ENCODE measurements around the gene HNRNPUL1. TPM values are rescaled to one million over a fixed set of nuclear protein-coding genes. Genes with fewer than 3 reads are reported as not detected.

HNRNPUL1 gene
- total and polyA plus RNA-seq, 2 donors (not counting 1 experiment from before 2014, with no cell fraction given), result 60.7 to 273 TPM

DNA sequence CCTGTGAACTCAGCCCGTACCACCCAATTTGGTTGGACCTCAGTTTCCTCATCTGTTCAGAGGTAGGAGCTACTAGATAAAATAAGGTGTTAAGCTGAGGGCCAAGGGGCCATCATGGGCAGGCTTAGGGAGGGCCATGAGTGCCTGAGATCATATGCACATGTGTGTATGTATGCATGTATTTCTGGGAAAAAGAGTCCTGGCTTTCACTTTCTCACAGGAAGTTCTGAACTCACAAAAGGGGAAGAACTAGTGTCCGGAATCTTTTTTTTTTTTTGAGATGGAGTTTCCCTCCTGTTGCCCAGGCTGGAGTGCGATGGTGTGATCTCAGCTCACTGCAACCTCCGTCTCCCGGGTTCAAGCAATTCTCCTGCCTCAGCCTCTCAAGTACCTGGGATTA lies 70.6 kb downstream of the HNRNPUL1 start:
- no peaks in the 10 kb centered on the region for H3K27me3 ChIP-seq (replicated peaks in 1 of 4; ENCODE audit: control extremely low read depth in 1 of 4, control insufficient read depth in 3 of 4, insufficient read depth in 4 of 4, low read length in 3 of 4)
- DNase-seq (peak; percentile 74), ATAC-seq (ENCODE audit: low read depth) (peak; percentile 51)
- peak overlapping the region; percentile 47 to 83 for H3K27ac ChIP-seq (ENCODE audit: low read length in 2 of 2)
- TF ChIP-seq, protein P1, sequence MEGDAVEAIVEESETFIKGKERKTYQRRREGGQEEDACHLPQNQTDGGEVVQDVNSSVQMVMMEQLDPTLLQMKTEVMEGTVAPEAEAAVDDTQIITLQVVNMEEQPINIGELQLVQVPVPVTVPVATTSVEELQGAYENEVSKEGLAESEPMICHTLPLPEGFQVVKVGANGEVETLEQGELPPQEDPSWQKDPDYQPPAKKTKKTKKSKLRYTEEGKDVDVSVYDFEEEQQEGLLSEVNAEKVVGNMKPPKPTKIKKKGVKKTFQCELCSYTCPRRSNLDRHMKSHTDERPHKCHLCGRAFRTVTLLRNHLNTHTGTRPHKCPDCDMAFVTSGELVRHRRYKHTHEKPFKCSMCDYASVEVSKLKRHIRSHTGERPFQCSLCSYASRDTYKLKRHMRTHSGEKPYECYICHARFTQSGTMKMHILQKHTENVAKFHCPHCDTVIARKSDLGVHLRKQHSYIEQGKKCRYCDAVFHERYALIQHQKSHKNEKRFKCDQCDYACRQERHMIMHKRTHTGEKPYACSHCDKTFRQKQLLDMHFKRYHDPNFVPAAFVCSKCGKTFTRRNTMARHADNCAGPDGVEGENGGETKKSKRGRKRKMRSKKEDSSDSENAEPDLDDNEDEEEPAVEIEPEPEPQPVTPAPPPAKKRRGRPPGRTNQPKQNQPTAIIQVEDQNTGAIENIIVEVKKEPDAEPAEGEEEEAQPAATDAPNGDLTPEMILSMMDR (IDR thresholded peaks at IDR 0.05), result no peak
- TF ChIP-seq EZH2 (IDR thresholded peaks at IDR 0.05; ENCODE audit: borderline replicate concordance, insufficient read depth, low read depth, low read length, poor library complexity, severe bottlenecking), result no peak
- peak overlapping the region; percentile 59 for H3K27ac Mint-ChIP-seq
- peaks cover 62% of the 10 kb centered on the region for H4K20me1 ChIP-seq (ENCODE audit: control insufficient read depth, insufficient read depth, low read length, poor library complexity, severe bottlenecking)
- peaks cover 23 to 35% of the 10 kb centered on the region in 2 donors for H3K4me1 ChIP-seq (ENCODE audit: control insufficient read depth in 2 of 2, insufficient read depth in 2 of 2, low read length in 2 of 2)
- H3K9ac ChIP-seq (ENCODE audit: low read length), result peak overlapping the region; percentile 32
- H2AFZ ChIP-seq (ENCODE audit: insufficient read depth, low read depth, low read length, poor library complexity, severe bottlenecking), result no peak overlapping the region
- H3K9me3 ChIP-seq (ENCODE audit: control extremely low read depth in 1 of 3, control insufficient read depth in 2 of 3, insufficient read depth in 1 of 3, low read length in 2 of 3), result no peaks in the 10 kb centered on the region
- H3K4me3 Mint-ChIP-seq, result peak overlapping the region; percentile 27
- no peak overlapping the region for H3K4me3 ChIP-seq (ENCODE audit: control extremely low read depth in 1 of 5, extremely low read depth in 1 of 5, insufficient read depth in 1 of 5, low read depth in 2 of 5, low read length in 4 of 5)
- H3K79me2 ChIP-seq (ENCODE audit: control insufficient read depth, insufficient read depth, low read length), result peaks cover 55% of the 10 kb centered on the region
- 27% methylated on average over 1 of the region's 5 CpGs for WGBS (ENCODE audit: insufficient coverage)
- H3K9me3 Mint-ChIP-seq (ENCODE audit: insufficient read depth), result no peaks in the 10 kb centered on the region
- no peaks in the 10 kb centered on the region for H3K27me3 Mint-ChIP-seq
- H3K4me2 ChIP-seq (replicated peaks; ENCODE audit: low read depth, low read length, poor library complexity, severe bottlenecking), result peak overlapping the region; percentile 63
- peaks cover 39% of the 10 kb centered on the region for H3K4me1 Mint-ChIP-seq
- H3K36me3 ChIP-seq (replicated peaks in 1 of 2; ENCODE audit: control extremely low read depth in 1 of 2, control insufficient read depth in 1 of 2, extremely low read depth in 1 of 2, insufficient read depth in 2 of 2, low read length in 1 of 2), result peaks cover 6 to 62% of the 10 kb centered on the region in 2 experiments
- CTCF ChIA-PET, result interaction anchor here (1.2 to 2.9 kb wide), 3 partner anchors 17 to 27 kb away, joined by 4 to 9 read pairs (median 8); no protein-coding TSS in a partner anchor
- intact Hi-C loops (cut with micrococcal nuclease), result no loop called here
- POLR2A ChIA-PET, result interaction anchor here (0.5 to 1.4 kb wide), 4 partner anchors 14 to 1528 kb away, joined by 5 to 8 read pairs (median 6); no protein-coding TSS in a partner anchor

DNA sequence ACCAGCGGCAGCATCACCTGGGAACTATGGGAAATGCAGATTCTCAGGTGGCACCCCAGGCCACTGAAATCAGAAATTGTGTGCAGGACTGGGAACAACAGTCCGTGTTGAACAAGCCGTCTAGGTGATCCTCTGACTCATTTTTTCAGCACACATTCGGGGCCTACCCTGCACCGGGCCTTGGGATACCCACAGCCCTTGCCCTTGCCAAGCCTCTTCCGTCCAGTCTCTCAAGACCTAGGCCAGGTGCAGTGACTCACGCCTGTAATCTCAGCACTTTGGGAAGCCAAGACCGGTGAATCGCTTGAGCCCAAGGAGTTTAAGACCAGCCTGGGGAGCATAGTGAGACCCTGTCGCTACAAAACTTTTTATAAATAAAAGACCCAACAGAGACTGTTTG lies 71.3 kb downstream of the HNRNPUL1 start:
- Histone ChIP-seq H3K27me3 (replicated peaks in 1 of 4; ENCODE audit: control extremely low read depth in 1 of 4, control insufficient read depth in 3 of 4, insufficient read depth in 4 of 4, low read length in 3 of 4) (no peaks in the 10 kb centered on the region), H2AFZ (ENCODE audit: insufficient read depth, low read depth, low read length, poor library complexity, severe bottlenecking) (no peak overlapping the region), H3K4me2 (replicated peaks; ENCODE audit: low read depth, low read length, poor library complexity, severe bottlenecking) (peak overlapping the region; percentile 63), H3K79me2 (ENCODE audit: control insufficient read depth, insufficient read depth, low read length) (peaks cover 62% of the 10 kb centered on the region), H3K9me3 (ENCODE audit: control extremely low read depth in 1 of 3, control insufficient read depth in 2 of 3, insufficient read depth in 1 of 3, low read length in 2 of 3) (no peaks in the 10 kb centered on the region), H3K36me3 (replicated peaks in 1 of 2; ENCODE audit: control extremely low read depth in 1 of 2, control insufficient read depth in 1 of 2, extremely low read depth in 1 of 2, insufficient read depth in 2 of 2, low read length in 1 of 2) (peaks cover 7 to 60% of the 10 kb centered on the region in 2 experiments), H4K20me1 (ENCODE audit: control insufficient read depth, insufficient read depth, low read length, poor library complexity, severe bottlenecking) (peaks cover 66% of the 10 kb centered on the region), H3K9ac (ENCODE audit: low read length) (no peak overlapping the region), H3K4me3 (ENCODE audit: control extremely low read depth in 1 of 5, extremely low read depth in 1 of 5, insufficient read depth in 1 of 5, low read depth in 2 of 5, low read length in 4 of 5) (no peak overlapping the region), H3K4me1 (ENCODE audit: control insufficient read depth in 2 of 2, insufficient read depth in 2 of 2, low read length in 2 of 2) (peaks cover 17 to 28% of the 10 kb centered on the region in 2 donors), H3K27ac (ENCODE audit: low read length in 2 of 2) (peak overlapping the region; percentile 1 to 83)
- Mint-ChIP-seq H3K4me3 (peak overlapping the region; percentile 52), H3K27ac (peak overlapping the region; percentile 50), H3K27me3 (no peaks in the 10 kb centered on the region), H3K4me1 (peaks cover 39% of the 10 kb centered on the region), H3K9me3 (ENCODE audit: insufficient read depth) (no peaks in the 10 kb centered on the region)
- CTCF ChIA-PET, result interaction anchor here (0.9 to 2.9 kb wide), 2 partner anchors 13 to 16 kb away, joined by 3 to 9 read pairs; no protein-coding TSS in a partner anchor
- POLR2A ChIA-PET, result interaction anchor here (0.7 to 1.4 kb wide), 3 partner anchors 8 to 610 kb away, joined by 4 to 7 read pairs (median 5); no protein-coding TSS in a partner anchor
- ATAC-seq (ENCODE audit: low read depth), result no peak
- no peak for DNase-seq
- intact Hi-C loops (cut with micrococcal nuclease), result no loop called here
- TF ChIP-seq EZH2 (IDR thresholded peaks at IDR 0.05; ENCODE audit: borderline replicate concordance, insufficient read depth, low read depth, low read length, poor library complexity, severe bottlenecking), result no peak
- TF ChIP-seq, protein P1 (IDR thresholded peaks at IDR 0.05), result no peak
- WGBS (ENCODE audit: insufficient coverage), result 87% methylated on average over 9 of the region's 10 CpGs

All from B cell (primary cell).